ENCODE data around the gene TMEM192.
A peak's percentile ranks its signal among the peaks of the same experiment; 100 is the strongest.
"Not testable (repeated sequence)": the region's sequence is repeated elsewhere in the genome, so short reads cannot be mapped to it uniquely, and the experiment has no call there.

The TMEM192 gene

DNA sequence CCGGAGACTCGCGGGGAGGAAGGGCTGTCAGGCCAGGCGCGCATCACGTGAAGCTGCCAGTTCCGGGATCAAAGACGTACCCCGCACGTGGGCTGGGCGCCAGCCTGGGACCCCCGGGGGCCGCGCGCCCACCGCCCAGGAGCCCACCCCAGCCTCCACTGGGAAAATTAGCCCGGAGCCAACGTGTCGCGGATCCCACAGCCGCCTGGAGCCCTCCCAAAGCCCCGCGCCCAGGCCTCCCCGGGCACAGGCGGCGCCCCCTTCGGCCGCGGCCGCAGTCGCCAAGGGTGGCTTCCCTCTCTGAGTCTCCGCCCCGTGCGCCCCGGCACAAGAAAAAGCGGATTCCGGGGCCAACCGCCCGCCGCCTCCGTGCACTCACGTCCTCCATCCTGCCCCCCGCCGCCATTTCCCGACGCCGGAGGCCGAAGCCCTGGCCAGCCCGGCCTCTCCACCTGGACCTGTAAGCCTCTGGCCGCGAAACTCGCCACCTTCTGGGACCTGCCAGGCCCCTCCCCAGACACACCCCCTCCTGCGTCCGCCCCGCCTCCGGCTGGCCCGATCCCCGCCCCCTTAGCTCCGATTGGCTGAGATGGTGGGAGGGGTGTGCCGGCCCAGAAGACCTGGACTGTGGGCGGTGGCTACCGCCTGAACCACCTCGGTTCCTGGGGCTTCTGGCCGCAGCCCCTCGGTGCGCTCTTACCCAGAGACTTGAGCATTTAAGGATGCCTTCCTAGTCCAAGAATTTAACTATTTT, at the start of gene TMEM192:
Gene TMEM192, minus strand, starts transcription at position 493 of the 754 bp plus-strand sequence. Its CDS starts 87 bp downstream, at position 406.
- DNase-seq: peak; percentile 94

DNA sequence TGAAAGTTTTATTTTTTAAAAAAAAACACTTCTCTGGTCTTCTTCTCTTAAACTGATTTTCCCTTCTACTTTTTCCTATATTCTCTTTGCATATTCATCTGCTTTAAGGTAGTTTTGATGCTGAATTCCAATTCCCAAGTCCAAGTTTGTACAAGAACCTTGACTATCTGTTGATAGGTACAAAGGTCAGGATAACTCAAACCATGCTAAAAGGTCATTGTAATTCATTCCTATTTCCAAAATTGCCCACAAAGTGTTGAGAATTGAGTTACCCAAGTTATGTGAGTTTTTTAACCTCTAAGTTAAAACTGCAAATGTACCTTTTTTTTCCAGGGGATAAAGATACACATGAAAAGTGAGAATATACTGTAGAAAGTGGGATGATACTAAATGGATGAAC, 46.1 kb upstream of the TMEM192 start:
- DNase-seq: no peak

DNA sequence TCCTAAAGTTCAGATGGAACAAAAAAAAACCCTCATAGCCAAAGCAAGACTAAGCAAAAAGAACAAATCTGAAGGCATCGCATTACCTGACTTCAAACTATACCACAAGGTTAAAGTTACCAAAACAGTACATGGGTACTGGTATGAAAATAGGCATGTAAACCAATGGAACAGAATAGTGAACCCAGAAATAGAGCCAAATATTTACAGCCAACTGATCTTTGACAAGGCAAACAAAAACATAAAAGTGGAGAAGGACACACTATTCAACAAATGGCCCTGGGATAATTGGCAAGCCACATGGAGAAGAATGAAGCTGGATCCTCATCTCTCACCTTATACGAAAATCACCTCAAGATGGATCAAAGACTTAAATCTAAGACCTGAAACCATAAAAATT, 44.2 kb upstream of the TMEM192 start:
- DNase-seq: no peak

DNA sequence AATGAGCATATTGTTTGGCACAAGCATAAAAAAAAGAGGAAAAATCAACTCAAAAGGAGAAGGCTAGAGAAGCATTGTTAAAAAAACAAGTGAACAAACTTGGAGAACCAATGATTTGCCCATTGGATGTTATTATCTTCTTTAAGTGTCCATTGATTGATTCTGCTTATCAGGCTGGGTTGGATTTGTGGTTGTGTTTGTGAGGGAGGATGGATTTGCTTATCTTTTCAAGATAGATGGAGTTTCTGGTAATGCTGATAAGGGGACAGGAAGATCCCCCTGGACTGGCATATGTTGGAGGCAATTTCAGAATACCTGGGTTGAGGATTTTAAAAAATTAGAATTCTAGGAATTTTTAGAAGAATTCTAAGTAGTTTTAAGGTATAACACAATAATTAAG, 41.8 kb upstream of the TMEM192 start:
- no peak for DNase-seq

DNA sequence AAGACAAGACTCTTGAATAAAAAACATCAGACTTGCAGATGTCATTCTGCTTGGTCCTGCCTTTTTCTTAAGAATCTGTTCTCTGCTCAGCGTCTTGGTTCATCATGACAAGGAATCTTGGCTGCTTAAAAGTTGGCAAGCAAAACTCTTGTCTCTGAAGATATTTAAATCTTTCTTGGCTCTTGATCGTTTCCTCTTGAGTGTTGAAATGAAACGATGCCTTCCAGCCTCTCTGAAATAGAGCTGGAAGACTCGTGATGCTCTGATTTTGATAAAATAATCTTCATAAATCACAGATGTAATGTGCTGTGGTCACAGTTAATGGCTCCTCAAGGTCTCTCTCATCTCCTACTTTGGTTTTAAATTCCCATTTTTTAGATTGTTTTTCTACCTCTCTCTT, 39.9 kb upstream of the TMEM192 start:
- no peak for DNase-seq

DNA sequence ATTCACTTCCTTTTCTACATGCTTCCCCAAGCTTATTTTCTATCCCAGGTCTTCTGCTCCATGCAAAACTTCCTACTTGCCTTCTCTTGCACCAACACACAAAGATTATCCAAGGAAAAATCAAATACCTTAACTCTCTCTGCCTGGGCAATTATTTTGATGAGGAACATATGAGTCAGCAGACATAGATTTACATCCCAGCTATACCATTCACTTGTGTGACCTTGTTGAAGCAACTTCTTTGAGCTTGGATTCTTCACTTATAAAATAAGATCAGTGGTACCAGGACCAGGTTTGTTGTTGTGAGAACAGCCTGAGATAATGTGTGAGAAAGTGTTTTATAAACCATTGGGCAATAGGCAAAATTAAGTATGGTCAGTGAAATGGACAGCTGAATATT, 39.1 kb upstream of the TMEM192 start:
- DNase-seq: no peak

DNA sequence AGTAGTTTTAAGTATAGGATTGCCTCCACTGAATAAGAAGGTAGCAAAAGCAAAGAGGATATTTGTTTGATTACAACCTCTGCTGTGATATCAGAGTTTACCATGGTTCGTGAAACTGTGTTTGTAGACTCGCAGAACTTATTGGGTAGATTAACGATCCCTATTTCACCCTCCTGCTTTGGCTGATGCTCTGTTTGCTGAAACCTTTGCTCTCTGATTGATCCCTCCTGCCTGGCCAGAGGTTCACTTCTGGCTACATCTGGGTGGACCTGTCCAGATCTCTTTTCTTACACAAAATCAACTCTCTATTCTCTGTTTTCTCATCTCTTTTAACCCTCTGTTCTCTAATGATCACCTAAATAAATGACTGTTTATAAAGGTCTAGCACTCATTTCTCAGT, 37.9 kb upstream of the TMEM192 start:
- no peak for DNase-seq

DNA sequence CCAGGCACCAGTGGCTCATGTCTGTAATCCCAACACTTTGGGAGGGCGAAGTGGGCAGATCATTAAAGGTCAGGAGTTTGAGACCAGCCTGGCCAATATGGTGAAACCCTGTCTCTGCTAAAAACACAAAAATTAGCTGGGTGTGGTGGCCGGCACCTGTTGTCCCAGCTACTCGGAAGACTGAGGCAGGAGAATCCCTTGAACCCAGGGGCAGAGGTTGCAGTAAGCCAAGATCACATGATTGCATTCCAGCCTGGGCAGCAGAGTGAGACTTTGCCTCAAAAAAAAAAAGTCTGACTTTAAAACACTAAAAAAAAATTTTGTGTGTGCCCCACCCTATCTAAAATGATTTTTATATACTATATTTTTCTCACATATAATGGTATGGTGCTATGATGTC, 26.2 kb upstream of the TMEM192 start:
- no peak for DNase-seq

DNA sequence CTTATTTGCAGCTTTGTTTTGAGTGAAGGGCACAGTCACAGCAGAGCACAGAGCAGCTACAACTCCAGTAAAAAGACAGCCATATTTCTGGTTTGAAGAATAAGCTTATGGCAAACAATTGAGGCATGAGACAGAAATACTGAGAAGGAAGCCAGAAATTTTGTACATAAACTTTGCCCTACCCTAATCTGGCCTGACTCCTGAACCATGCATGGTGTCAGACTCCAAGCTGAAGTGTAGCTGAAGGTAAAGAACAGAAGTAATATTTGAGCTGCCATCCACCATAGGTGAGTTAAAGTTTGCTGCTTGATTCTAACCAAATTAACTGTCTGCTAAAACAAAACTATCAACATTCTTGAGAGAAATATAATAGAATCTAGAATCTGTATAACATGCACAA, 24.5 kb upstream of the TMEM192 start:
- no peak for DNase-seq

DNA sequence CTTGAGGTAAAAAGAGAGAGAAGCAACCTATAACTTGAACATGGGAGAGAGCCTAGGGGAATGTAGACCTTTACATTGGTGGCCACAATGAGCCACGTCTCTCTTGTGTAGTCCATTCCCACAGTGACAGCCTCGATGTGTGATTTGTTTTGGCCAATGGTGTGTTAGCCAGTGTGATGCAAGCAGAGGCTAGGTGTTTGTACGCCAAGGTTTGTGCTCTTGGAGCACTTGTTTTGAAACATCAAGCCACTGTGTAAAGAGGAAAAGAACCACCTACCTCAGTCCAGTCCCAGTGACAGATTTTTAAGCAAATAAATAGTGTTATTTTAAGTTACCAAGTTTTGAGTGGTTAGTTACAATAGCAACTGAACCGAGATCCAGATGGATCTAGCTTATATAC, 23.9 kb upstream of the TMEM192 start:
- no peak for DNase-seq

DNA sequence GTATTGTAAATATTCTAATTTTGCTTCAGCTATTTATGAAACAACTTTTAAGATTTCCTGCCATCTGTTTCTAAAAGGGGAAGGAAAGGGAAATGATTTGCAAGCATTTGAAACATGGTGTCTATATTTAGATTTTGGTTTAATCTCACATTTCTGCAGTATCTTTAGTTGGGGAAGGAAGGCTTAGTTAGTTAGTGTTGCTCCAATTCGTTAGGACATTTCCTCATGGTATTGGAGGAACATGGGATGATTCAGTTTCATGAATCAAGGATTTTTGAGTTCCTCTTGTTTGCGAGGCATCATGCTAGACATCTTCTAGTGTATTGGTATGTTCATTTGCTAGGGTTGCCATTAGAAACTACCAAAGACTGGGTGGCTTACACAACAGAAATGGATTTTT, 20.5 kb upstream of the TMEM192 start:
- no peak for DNase-seq

DNA sequence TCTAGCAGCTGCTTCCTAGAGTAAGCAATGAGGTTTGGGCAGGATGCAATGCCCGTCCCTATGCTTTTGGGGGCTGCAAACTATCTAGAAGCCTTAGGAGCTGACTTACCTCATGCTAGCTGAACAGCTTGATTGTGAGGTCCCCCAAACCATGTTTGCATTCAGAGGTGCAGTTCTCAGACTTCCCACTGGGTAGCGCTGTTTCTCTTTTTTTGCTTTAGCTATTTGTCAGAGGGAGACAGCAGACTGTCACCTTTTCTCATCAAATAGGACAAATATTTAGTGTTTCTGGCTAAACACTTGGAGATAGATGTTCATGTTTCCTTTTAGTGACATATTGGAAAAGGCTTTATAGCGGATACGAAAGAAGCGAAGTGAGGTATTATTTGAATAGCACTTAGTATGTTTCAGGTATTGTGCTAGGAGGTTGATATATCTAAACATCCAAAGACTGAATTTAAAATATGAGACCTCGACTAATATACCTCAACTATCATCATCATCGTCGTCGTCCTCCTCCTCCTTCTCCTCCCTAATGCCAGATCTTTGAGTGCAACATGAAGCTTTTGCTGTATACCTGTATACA, 18.7 kb upstream of the TMEM192 start:
- DNase-seq: peak; percentile 76

DNA sequence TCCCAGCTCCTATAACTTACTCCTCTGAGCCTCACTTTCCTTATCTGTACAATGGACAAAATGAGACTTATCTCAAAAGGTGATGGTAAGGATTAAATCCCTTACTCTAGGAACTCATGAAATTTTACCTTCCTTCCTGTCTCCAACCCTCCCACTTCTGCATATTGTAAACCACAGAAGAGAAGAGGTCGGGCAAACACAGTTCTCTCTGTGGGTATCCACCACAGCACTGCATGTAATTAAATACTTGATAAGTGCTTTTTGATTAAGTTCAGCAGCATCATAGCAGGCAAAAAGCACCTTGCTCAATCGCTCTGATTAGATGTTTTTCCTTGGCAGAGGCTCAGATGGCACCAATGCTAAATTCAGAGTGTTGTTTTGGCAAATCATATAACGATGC, 17.3 kb upstream of the TMEM192 start:
- DNase-seq: no peak

DNA sequence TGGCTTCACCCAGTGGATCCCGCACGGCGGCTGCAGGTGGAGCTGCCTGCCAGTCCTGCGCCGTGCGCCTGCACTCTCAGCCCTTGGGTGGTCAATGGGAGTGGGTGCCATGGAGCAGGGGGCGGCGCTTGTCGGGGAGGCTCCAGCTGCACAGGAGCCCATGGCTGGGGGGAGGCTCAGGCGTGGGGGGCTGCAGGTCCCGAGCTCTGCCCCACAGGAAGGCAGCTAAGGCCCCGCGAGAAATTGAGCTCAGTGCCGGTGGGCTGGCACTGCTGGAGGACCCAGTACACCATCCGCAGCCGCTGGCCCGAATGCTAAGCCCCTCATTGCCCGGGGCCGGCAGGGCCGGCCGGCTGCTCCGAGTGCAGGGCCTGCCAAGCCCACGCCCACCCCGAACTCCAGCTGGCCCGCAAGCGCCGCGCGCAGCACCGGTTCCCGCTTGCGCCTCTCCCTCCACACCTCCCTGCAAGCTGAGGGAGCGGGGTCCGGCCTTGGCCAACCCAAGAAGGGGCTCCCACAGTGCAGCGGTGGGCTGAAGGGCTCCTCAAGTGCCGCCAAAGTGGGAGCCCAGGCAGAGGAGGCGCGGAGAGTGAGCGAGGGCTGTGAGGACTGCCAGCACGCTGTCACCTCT, 13.3 kb upstream of the TMEM192 start:
- not testable (repeated sequence) for DNase-seq

DNA sequence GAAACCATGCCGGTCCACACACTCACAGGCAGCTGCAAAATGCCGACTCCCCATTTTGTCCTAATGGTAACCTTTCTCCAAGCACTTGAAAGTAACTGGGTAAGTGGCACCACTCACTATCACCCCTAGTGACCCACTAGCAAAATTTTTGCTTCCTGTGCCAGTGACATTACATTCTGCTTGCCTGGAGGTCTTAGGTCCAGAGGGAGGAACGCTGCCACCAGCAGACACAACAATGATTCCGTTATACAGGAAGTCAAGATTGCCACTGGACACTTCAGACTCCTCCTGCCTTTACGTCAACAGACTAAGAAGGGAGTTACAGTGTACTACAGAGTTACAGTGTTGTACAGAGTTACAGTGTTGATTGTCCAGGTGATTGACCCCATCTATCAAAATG, 11.8 kb upstream of the TMEM192 start:
- no peak for DNase-seq

DNA sequence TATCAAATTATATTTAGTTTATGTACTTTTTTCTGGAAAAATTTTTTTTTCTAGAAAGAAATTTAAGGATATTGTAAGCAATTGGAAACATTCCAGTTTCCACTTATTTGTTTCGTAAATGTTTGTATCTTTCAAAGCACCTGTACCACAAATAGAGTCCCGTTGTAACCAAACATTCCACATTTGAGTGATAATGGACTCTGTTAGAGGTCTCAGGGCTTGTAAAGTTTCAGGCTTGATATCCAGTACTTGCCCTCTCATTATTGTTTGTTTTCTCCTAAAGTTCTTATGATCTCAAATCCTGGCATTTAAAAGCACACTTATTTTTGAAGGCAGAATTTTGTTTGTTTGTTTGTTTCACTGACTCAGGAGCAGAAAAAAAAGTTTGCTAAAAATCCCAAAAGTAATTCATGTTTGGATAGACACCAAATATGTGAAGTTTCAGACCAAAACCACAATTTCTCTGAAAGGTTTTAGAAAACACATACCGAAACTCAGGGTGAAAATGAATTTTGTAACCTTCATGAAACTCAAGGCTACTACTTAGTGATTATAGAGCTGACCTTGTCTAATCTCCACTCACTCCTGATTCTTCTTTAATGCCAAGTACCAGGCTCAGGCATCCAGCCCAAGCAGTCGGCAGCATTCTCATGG, 5.7 kb upstream of the TMEM192 start:
- DNase-seq: peak; percentile 51

DNA sequence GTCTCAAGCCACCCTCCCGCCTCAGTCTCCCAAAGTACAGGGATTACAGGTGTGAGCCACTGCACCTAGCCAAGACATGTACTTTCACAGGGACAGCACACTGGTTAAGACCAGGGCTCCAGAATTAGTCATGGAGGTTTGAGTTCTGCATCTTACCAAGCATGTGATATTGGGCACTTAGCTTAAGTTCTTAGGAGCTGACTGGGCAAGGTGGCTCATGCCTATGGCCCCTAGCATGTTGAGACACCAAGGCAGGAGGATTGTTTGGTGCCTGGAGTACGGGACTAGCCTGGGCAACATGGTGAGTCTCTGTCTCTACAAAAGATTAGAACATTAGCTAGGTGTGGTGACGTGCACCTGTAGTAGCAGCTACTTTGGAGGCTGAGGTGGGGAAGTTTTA, 2.6 kb upstream of the TMEM192 start:
- no peak for DNase-seq

DNA sequence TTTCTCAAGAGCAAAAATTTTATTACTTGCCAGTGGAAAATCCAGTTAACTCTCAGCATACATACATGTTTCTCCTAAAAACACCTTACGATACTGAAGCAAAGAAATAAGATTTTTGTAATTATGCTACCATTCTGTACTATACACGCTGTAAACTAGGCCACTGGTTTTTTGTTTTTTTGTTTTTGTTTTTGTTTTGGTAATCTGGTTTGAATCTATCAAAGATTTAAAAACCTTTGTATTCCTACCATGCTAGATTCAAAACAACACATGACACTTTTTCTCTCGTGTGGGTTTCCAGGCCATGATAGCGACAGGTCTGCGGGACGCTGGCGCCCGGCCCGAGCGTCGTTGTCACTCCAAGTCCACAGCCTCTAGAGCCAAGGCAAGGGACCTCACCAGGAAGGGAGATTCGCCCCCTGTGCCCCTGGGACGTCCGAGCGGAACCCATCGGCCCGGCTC, 723 bp downstream of the TMEM192 start:
- no peak for DNase-seq

DNA sequence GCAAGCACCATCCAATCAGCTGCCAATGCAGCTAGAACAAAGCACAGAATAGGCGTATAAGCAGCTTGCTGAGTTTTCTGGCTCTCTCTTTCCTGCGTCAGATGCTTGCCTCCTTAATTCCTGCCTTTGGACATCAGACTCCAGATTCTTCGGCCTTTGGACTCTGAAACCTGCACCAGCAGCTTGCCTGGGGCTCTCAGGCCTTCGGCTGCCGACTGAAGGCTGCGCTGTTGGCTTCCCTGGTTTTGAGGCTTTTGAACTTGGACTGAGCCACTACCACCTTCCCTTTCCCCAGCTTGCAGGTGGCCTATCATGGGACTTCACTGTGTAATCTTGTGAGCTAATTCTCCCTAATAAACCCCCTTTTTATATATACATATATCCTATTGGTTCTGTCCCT, 6.1 kb downstream of the TMEM192 start:
- no peak for DNase-seq

DNA sequence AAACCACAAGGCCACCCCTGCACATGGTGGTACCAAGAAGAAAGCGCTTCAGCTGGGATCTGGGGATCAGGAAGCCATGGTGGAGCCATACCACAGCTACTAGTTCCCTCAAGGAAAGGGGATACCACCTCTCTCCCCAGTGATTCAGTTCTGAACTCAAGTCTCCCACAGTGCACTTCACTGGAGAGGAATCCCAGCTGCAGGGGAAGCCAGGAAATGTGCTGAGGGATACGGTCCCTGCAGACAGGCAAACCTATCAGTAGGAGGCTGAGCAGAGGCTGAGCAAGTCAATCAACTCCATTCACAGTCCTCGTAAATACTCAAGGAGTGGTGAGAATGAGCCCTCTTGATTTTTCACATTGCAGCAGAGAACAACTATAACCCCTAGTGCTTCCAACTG, 11.0 kb downstream of the TMEM192 start:
- DNase-seq: no peak

DNA sequence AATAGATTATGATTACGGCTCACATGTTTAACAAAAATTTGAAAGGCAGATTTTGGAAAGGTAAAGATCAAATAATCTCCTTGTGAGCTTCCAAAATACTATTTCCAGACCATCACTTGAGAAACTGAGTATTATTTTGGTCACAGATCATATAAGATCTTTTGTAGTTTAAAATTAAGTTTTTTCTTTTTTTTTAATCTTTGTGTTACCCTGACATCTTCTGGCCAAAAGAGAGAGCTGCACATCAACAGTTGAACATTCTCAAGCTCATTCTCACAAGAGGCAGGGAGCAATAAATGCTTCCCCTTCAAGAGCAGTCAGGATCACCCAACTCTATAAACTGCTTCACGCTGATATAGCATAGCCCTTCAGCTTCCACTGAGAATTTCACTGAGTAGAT, 15.9 kb downstream of the TMEM192 start:
- DNase-seq: peak; percentile 6

DNA sequence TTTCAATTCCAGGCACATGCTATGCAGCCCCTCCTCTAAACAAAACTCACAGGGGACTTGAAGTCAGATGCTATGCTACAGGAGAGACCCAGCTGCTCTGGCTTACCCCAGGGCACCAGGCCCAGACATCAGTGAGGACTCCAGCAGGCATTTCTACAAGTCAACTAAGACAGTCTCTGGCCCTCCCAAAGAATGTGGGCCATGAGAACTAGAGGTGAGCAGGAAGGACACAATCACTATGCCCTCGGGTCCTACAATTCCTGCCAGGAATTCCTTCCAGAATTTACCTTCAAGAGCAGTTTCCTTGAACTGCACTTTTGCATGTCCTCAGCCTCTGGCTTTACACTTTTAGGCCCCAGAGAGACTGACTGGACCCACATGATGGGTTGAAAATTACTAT, 17.4 kb downstream of the TMEM192 start:
- no peak for DNase-seq

DNA sequence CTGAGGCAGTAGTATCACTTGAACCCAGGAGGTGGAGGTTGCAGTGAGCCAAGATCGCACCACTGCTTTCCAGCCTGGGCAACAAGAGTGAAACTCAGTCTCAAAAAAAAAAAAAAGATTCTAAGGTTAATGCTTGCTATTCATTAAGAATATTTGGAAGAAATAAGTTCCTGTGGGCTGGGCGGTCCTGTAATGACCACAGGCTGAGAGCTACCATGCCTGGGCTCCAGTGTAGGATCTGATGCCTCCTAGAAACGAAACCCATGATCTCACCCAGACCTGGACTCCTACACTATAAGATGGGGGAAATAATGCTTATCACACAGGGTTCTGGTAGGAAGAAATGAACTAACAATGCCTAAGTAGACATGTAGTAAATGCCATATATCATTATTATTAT, 17.8 kb downstream of the TMEM192 start:
- no peak for DNase-seq

DNA sequence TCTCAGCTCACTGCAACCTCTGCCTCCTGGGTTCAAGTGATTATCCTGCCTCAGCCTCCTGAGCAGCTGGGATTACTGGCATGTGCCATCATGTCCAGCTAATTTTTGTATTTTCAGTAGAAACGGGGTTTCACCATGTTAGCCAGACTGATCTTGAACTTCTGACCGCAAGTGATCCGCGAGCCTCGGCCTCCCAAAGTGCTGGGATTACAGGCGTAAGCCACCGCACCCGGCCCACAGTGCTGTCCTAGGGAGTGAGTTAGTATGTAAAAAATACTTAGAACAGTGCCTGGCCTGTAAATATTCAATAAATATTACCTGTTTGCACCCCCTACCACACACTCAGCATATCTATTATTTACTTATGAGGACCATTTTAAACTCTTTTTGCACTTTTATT, 20.5 kb downstream of the TMEM192 start:
- DNase-seq: not testable (repeated sequence)
